H9 (cell line): ENCODE data around the gene LDLRAD4. TPM values are rescaled to one million over a fixed set of nuclear protein-coding genes. Genes with fewer than 3 reads are reported as not detected.

Source experiments
- DNase-seq: peaks from one replicate; pipeline ENCODE4 v3.0.0-alpha.2; 2017
- H2AFZ ChIP-seq: one replicate; pipeline ENCODE4 v1.6.1; 2013; ENCODE audit warnings: mild to moderate bottlenecking, low read length, control low read depth, moderate library complexity
- H2AK5ac ChIP-seq: 2 replicates; pipeline ENCODE4 v1.6.1; 2013; ENCODE audit warnings: low read length, control low read depth, mixed read lengths; ENCODE audit not compliant: insufficient read length
- H2BK120ac ChIP-seq: one replicate; pipeline ENCODE4 v1.6.1; 2013; ENCODE audit warnings: low read depth, mild to moderate bottlenecking, low read length, control low read depth, inconsistent platforms; ENCODE audit not compliant: poor library complexity, severe bottlenecking
- H2BK12ac ChIP-seq: 2 replicates; pipeline ENCODE4 v1.6.1; 2013; ENCODE audit warnings: low read length, control low read depth, mixed read lengths, low read depth; ENCODE audit not compliant: insufficient read length
- H2BK15ac ChIP-seq: 2 replicates; pipeline ENCODE4 v1.6.1; 2013; ENCODE audit warnings: low read depth, low read length, control low read depth
- H2BK20ac ChIP-seq: one replicate; pipeline ENCODE4 v1.6.1; 2013; ENCODE audit warnings: low read depth, mild to moderate bottlenecking, low read length, control low read depth, inconsistent platforms; ENCODE audit not compliant: poor library complexity, severe bottlenecking
- H2BK5ac ChIP-seq: 2 replicates; pipeline ENCODE4 v1.6.1; 2013; ENCODE audit warnings: low read length, control low read depth, mixed read lengths; ENCODE audit not compliant: insufficient read length
- H3K14ac ChIP-seq: 2 replicates; pipeline ENCODE4 v1.6.1; 2013; ENCODE audit warnings: low read length, control low read depth; ENCODE audit not compliant: insufficient read depth
- H3K18ac ChIP-seq: 2 replicates; pipeline ENCODE4 v1.6.1; 2013; ENCODE audit warnings: low read depth, mild to moderate bottlenecking, mixed read lengths, low read length, control low read depth; ENCODE audit not compliant: insufficient read length
- H3K23ac ChIP-seq: 2 replicates; pipeline ENCODE4 v1.6.1; 2013; ENCODE audit warnings: low read length, control low read depth, mixed read lengths, low read depth; ENCODE audit not compliant: insufficient read length
- H3K23me2 ChIP-seq: 2 replicates; pipeline ENCODE4 v1.6.1; 2013; ENCODE audit warnings: low read depth, mild to moderate bottlenecking, mixed read lengths, low read length, control low read depth; ENCODE audit not compliant: insufficient read length, poor library complexity, severe bottlenecking
- H3K27ac ChIP-seq: 2 replicates; pipeline ENCODE4 v1.5.1; 2013; ENCODE audit warnings: low read length, control low read depth, mixed read lengths, low read depth; ENCODE audit not compliant: insufficient read length
- H3K27me3 ChIP-seq: 2 replicates; pipeline ENCODE4 v1.6.1; 2013; ENCODE audit warnings: low read length, control low read depth, inconsistent platforms; ENCODE audit not compliant: insufficient read depth
- H3K4ac ChIP-seq: 2 replicates; pipeline ENCODE4 v1.6.1; 2013; ENCODE audit warnings: low read depth, mild to moderate bottlenecking, control low read depth, inconsistent platforms, low read length, moderate library complexity
- H3K4me1 ChIP-seq: 2 replicates; pipeline ENCODE4 v1.6.1; 2013; ENCODE audit warnings: low read length, control low read depth, inconsistent platforms; ENCODE audit not compliant: insufficient read depth
- H3K4me2 ChIP-seq: 2 replicates; pipeline ENCODE4 v1.6.1; 2013; ENCODE audit warnings: low read length, control low read depth, mixed read lengths; ENCODE audit not compliant: insufficient read length, insufficient read depth
- H3K56ac ChIP-seq: 2 replicates; pipeline ENCODE4 v1.6.1; 2013; ENCODE audit warnings: low read depth, mild to moderate bottlenecking, mixed read lengths, low read length, control low read depth; ENCODE audit not compliant: insufficient read length
- H3K79me1 ChIP-seq: 2 replicates; pipeline ENCODE4 v1.6.1; 2013; ENCODE audit warnings: low read depth, mild to moderate bottlenecking, moderate library complexity, low read length, control low read depth, inconsistent platforms; ENCODE audit not compliant: insufficient read depth, poor library complexity, severe bottlenecking
- H3K79me2 ChIP-seq: 2 replicates; pipeline ENCODE4 v1.6.1; 2013; ENCODE audit warnings: low read length, control low read depth, inconsistent platforms; ENCODE audit not compliant: insufficient read depth
- H3K9ac ChIP-seq: 2 replicates; pipeline ENCODE4 v1.6.1; 2013; ENCODE audit warnings: low read length, control low read depth, mixed read lengths; ENCODE audit not compliant: insufficient read length; ENCODE audit errors: extremely low read depth
- H3K9me3 ChIP-seq: one replicate; pipeline ENCODE4 v1.6.1; 2013; ENCODE audit warnings: low read depth, low read length, inconsistent platforms; ENCODE audit not compliant: control insufficient read depth
- H3T11ph ChIP-seq: one replicate; pipeline ENCODE4 v1.6.1; 2013; ENCODE audit warnings: mild to moderate bottlenecking, low read length, control low read depth, inconsistent platforms
- H4K20me1 ChIP-seq: one replicate; pipeline ENCODE4 v1.6.1; 2013; ENCODE audit not compliant: control insufficient read depth, insufficient read length, insufficient read depth
- H4K5ac ChIP-seq: 2 replicates; pipeline ENCODE4 v1.6.1; 2013; ENCODE audit warnings: low read depth, mild to moderate bottlenecking, mixed read lengths, low read length, control low read depth; ENCODE audit not compliant: insufficient read length
- H4K8ac ChIP-seq: replicated peaks from 2 replicates; pipeline ENCODE4 v1.6.1; 2013; ENCODE audit warnings: low read length, control low read depth, mixed read lengths, low read depth; ENCODE audit not compliant: insufficient read length
- H4K91ac ChIP-seq: 2 replicates; pipeline ENCODE4 v1.6.1; 2013; ENCODE audit warnings: low read depth, mild to moderate bottlenecking, moderate library complexity, mixed read lengths, low read length, control low read depth; ENCODE audit not compliant: insufficient read length
- H3K27ac Mint-ChIP-seq, 3 experiments: 2 replicates in 2 of 3; 3 replicates in 1 of 3; pipeline ENCODE4 v1.8.0; 2020 to 2021; ENCODE audit warnings: mixed read lengths in 3 of 3, mild to moderate bottlenecking in 1 of 3, moderate library complexity in 1 of 3
- H3K27me3 Mint-ChIP-seq: 2 replicates; pipeline ENCODE4 v1.8.0; 2021; ENCODE audit warnings: low read depth, mild to moderate bottlenecking, moderate library complexity, mixed read lengths
- H3K36me3 Mint-ChIP-seq, 3 experiments: 2 replicates in 2 of 3; 3 replicates in 1 of 3; pipeline ENCODE4 v1.8.0; 2020 to 2021; ENCODE audit warnings: low read depth in 3 of 3, mixed read lengths in 3 of 3; ENCODE audit not compliant: insufficient read depth in 1 of 3
- H3K4me1 Mint-ChIP-seq, 2 experiments: 2 replicates each; pipeline ENCODE4 v1.8.0; 2020; ENCODE audit warnings: mixed read lengths in 2 of 2
- H3K4me3 Mint-ChIP-seq, 2 experiments: 2 replicates in 1 of 2; 3 replicates in 1 of 2; pipeline ENCODE4 v1.8.0; 2020 to 2021; ENCODE audit warnings: mild to moderate bottlenecking in 2 of 2, mixed read lengths in 2 of 2, moderate library complexity in 1 of 2
- H3K9me3 Mint-ChIP-seq, 2 experiments: 2 replicates in 1 of 2; 3 replicates in 1 of 2; pipeline ENCODE4 v1.8.0; 2020; ENCODE audit warnings: mild to moderate bottlenecking in 2 of 2, mixed read lengths in 2 of 2, moderate library complexity in 1 of 2
- WGBS: extraction: QIAGEN DNeasy Blood & Tissue Kit; methylation state at CpG from one replicate; pipeline ENCODE4 v1.1.7; 2013; ENCODE audit warnings: missing lambda C conversion rate, low lambda C conversion rate, mixed read lengths; ENCODE audit not compliant: insufficient read length; ENCODE audit errors: extremely low coverage; 5-methylcytosine and 5-hydroxymethylcytosine counted together
- total RNA-seq: library from RNA; stranded (reverse); gene quantifications from 2 replicates; pipeline ENCODE4 v1.2.1, GENCODE V29; 2021
- TF ChIP-seq, protein P1 (sequence below): fragments of 200-600 bp; sonication (generic); conservative IDR thresholded peaks from 3 replicates; pipeline ENCODE4 v1.8.0; 2021; ENCODE audit warnings: antibody characterized with exemption, mild to moderate bottlenecking

LDLRAD4 gene
- total RNA-seq, 1 experiment from 2014 or later: 3.9 TPM

DNA sequence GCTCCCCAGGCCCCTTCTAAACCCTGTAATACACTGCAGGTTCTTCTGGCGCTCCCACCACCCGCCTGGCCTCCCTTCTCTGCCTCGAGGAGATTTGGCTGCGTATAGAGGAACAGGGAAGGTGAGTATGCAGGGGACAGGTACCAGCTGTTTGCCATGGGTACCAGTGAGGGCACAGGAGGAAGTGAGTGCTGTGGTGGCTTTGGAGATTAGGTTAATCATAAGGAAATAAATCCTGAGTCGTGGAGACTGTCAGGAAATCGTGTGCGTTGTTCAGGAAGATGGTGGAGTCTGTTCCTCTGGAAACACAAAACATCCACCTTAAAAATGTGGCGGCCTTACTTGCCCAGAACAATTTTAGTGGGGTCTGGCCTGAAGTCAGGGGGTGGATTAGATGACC lies 277.4 kb downstream of the LDLRAD4 start:
- H3K27ac Mint-ChIP-seq: no peak overlapping the region

More for the DNA sequence above, 277.4 kb downstream of the LDLRAD4 start:
- Histone ChIP-seq H3K4me2 (no peak overlapping the region), H2AK5ac (no peak overlapping the region), H3K23me2 (no peaks in the 10 kb centered on the region), H3K79me1 (no peaks in the 10 kb centered on the region), H3K9me3 (peaks cover 7% of the 10 kb centered on the region), H2BK120ac (no peak overlapping the region), H3K18ac (no peak overlapping the region), H3K27me3 (no peaks in the 10 kb centered on the region), H3K56ac (no peak overlapping the region), H3K4ac (no peak overlapping the region), H3K4me1 (0 out of 2 replicates have a peak, but pooled peaks cover 7% of the 10 kb centered on the region), H2BK12ac (no peak overlapping the region), H3K9ac (no peak overlapping the region), H3K23ac (no peak overlapping the region), H4K20me1 (no peaks in the 10 kb centered on the region), H4K8ac (no peak overlapping the region), H3T11ph (no peak overlapping the region), H3K27ac (no peak overlapping the region), H2AFZ (no peak overlapping the region), H2BK15ac (no peak overlapping the region), H3K79me2 (no peaks in the 10 kb centered on the region), H4K5ac (no peak overlapping the region), H2BK20ac (no peak overlapping the region), H2BK5ac (no peak overlapping the region), H3K14ac (no peak overlapping the region), H4K91ac (no peak overlapping the region)
- no CpG with 5 or more reads among the region's 8 CpGs for WGBS
- Mint-ChIP-seq H3K4me1 (peaks cover 25 to 29% of the 10 kb centered on the region in 2 experiments), H3K27me3 (peaks cover 25% of the 10 kb centered on the region), H3K9me3 (peaks cover 19 to 20% of the 10 kb centered on the region in 2 experiments), H3K4me3 (no peak overlapping the region), H3K36me3 (peaks cover 16 to 20% (median 20%) of the 10 kb centered on the region in 3 experiments)
- no peak for DNase-seq
- TF ChIP-seq, protein P1, sequence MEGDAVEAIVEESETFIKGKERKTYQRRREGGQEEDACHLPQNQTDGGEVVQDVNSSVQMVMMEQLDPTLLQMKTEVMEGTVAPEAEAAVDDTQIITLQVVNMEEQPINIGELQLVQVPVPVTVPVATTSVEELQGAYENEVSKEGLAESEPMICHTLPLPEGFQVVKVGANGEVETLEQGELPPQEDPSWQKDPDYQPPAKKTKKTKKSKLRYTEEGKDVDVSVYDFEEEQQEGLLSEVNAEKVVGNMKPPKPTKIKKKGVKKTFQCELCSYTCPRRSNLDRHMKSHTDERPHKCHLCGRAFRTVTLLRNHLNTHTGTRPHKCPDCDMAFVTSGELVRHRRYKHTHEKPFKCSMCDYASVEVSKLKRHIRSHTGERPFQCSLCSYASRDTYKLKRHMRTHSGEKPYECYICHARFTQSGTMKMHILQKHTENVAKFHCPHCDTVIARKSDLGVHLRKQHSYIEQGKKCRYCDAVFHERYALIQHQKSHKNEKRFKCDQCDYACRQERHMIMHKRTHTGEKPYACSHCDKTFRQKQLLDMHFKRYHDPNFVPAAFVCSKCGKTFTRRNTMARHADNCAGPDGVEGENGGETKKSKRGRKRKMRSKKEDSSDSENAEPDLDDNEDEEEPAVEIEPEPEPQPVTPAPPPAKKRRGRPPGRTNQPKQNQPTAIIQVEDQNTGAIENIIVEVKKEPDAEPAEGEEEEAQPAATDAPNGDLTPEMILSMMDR: no peak
